ENCODE data around the gene PTMS. TPM values are rescaled to one million over a fixed set of nuclear protein-coding genes. Genes with fewer than 3 reads are reported as not detected.
A peak's percentile ranks its signal among the peaks of the same experiment; 100 is the strongest.

The PTMS gene
- 100 to 1,000 TPM in 2 of 4 donors, 10 to 100 TPM in 2; 34.0 to 204 (median 122) TPM for polyA plus RNA-seq
- long read RNA-seq, donor 1, transcript PTMS-207 (5 exons, 1,150 nt), result major isoform, 76 of 164 reads
- long read RNA-seq, donor 1, partial matches to known transcripts, result 79 of 164 reads
- long read RNA-seq, donor 1, other reads (novel, unspliced or antisense), result 5 of 164 reads
- long read RNA-seq, donor 2, transcript PTMS-207 (5 exons, 1,150 nt), result major isoform, 14 of 14 reads
- long read RNA-seq, donor 2, partial matches to known transcripts, result 0 of 14 reads
- long read RNA-seq, donor 2, other reads (novel, unspliced or antisense), result 0 of 14 reads
- long read RNA-seq, donor 3, transcript PTMS-207 (5 exons, 1,150 nt), result major isoform, 49 of 101 reads
- long read RNA-seq, donor 3, partial matches to known transcripts, result 48 of 101 reads
- long read RNA-seq, donor 3, other reads (novel, unspliced or antisense), result 0 of 101 reads
- long read RNA-seq, donor 4, partial matches to known transcripts, result 0 of 4 reads
- long read RNA-seq, donor 4, other reads (novel, unspliced or antisense), result 0 of 4 reads
- long read RNA-seq, donor 5, transcript PTMS-207 (5 exons, 1,150 nt), result major isoform, 18 of 26 reads
- long read RNA-seq, donor 5, partial matches to known transcripts, result 7 of 26 reads
- long read RNA-seq, donor 5, other reads (novel, unspliced or antisense), result 0 of 26 reads
- long read RNA-seq, donor 6, transcript PTMS-207 (5 exons, 1,150 nt), result major isoform, 29 of 117 reads
- long read RNA-seq, donor 6, partial matches to known transcripts, result 88 of 117 reads
- long read RNA-seq, donor 6, other reads (novel, unspliced or antisense), result 0 of 117 reads
- long read RNA-seq, donor 7, result 0 reads
- long read RNA-seq, donor 8, transcript PTMS-207 (5 exons, 1,150 nt), result major isoform, 10 of 26 reads
- long read RNA-seq, donor 8, partial matches to known transcripts, result 16 of 26 reads
- long read RNA-seq, donor 8, other reads (novel, unspliced or antisense), result 0 of 26 reads
- long read RNA-seq, donor 9, transcript PTMS-207 (5 exons, 1,150 nt), result major isoform, 7 of 19 reads
- long read RNA-seq, donor 9, partial matches to known transcripts, result 11 of 19 reads
- long read RNA-seq, donor 9, other reads (novel, unspliced or antisense), result 0 of 19 reads
- long read RNA-seq, donor 10, transcript PTMS-207 (5 exons, 1,150 nt), result major isoform, 97 of 235 reads
- long read RNA-seq, donor 10, partial matches to known transcripts, result 125 of 235 reads
- long read RNA-seq, donor 10, other reads (novel, unspliced or antisense), result 12 of 235 reads

GRCh38 chr12:6765634-6766581 is at the start of gene PTMS:
Gene PTMS, plus strand, starts transcription at chr12:6766363. Its CDS starts 343 bp downstream, at chr12:6766706.
- DNase-seq (peak; percentile 39 to 81), FAIRE-seq (no peak)
- WGBS, 3 donors, result 2% methylated on average over 37 to 63 of the region's 63 CpGs
- H3K4me3 ChIP-seq (ENCODE audit: low read depth in 1 of 3, low read length in 3 of 3), result peak within 1 kb of the TSS; percentile 78 to 92 (median 82)
- H3K9me3 ChIP-seq (ENCODE audit: control insufficient read depth in 2 of 2, insufficient read depth in 1 of 2, low read depth in 1 of 2, low read length in 1 of 2), result no peaks in the 10 kb centered on the region
- H3K27ac ChIP-seq (ENCODE audit: low read depth in 1 of 3, low read length in 2 of 3), result peak within 1 kb of the TSS; percentile 68 to 93 (median 71)
- peaks cover 7 to 48% (median 15%) of the 10 kb centered on the region in 3 donors for H3K4me1 ChIP-seq (ENCODE audit: control insufficient read depth in 3 of 3, insufficient read depth in 2 of 3, low read depth in 1 of 3, low read length in 2 of 3)
- H3K36me3 ChIP-seq (ENCODE audit: control insufficient read depth in 3 of 3, insufficient read depth in 2 of 3, low read depth in 1 of 3, low read length in 3 of 3), result peaks cover 0 to 26% (median 2%) of the 10 kb centered on the region in 3 donors
- no peaks in the 10 kb centered on the region for H3K27me3 ChIP-seq (ENCODE audit: control insufficient read depth in 3 of 3, insufficient read depth in 3 of 3, low read length in 3 of 3)

- no peak overlapping the region for H3K4me3 ChIP-seq (ENCODE audit: low read depth in 1 of 3, low read length in 3 of 3)
- no peak for DNase-seq
- H3K27ac ChIP-seq (ENCODE audit: low read depth in 1 of 3, low read length in 2 of 3), result no peak overlapping the region
- H3K27me3 ChIP-seq (ENCODE audit: control insufficient read depth in 3 of 3, insufficient read depth in 3 of 3, low read length in 3 of 3), result no peaks in the 10 kb centered on the region
- no peaks in the 10 kb centered on the region for H3K9me3 ChIP-seq (ENCODE audit: control insufficient read depth in 2 of 2, insufficient read depth in 1 of 2, low read depth in 1 of 2, low read length in 1 of 2)
- no peak for FAIRE-seq
- no peaks in the 10 kb centered on the region for H3K36me3 ChIP-seq (ENCODE audit: control insufficient read depth in 3 of 3, insufficient read depth in 2 of 3, low read depth in 1 of 3, low read length in 3 of 3)
- 67 to 86% (median 79%) methylated on average over 7 to 8 of the region's 10 CpGs for WGBS, 3 donors
- H3K4me1 ChIP-seq (ENCODE audit: control insufficient read depth in 3 of 3, insufficient read depth in 2 of 3, low read depth in 1 of 3, low read length in 2 of 3), result no peaks in the 10 kb centered on the region
Measured at GRCh38 chr12:6716874-6717437, 49.2 kb upstream of the PTMS start.

- Histone ChIP-seq H3K27ac (ENCODE audit: low read depth in 1 of 3, low read length in 2 of 3) (no peak overlapping the region), H3K4me3 (ENCODE audit: low read depth in 1 of 3, low read length in 3 of 3) (no peak overlapping the region), H3K36me3 (ENCODE audit: control insufficient read depth in 3 of 3, insufficient read depth in 2 of 3, low read depth in 1 of 3, low read length in 3 of 3) (peaks cover 0 to 3% (median 0%) of the 10 kb centered on the region in 3 donors), H3K4me1 (ENCODE audit: control insufficient read depth in 3 of 3, insufficient read depth in 2 of 3, low read depth in 1 of 3, low read length in 2 of 3) (peaks cover 0 to 7% (median 5%) of the 10 kb centered on the region in 3 donors), H3K27me3 (ENCODE audit: control insufficient read depth in 3 of 3, insufficient read depth in 3 of 3, low read length in 3 of 3) (no peaks in the 10 kb centered on the region), H3K9me3 (ENCODE audit: control insufficient read depth in 2 of 2, insufficient read depth in 1 of 2, low read depth in 1 of 2, low read length in 1 of 2) (no peaks in the 10 kb centered on the region)
- DNase-seq (no peak), FAIRE-seq (no peak)
- 66 to 76% (median 75%) methylated on average over 3 of the region's 3 CpGs for WGBS, 3 donors
Measured at GRCh38 chr12:6722863-6723262, 43.3 kb upstream of the PTMS start.

- Histone ChIP-seq H3K27me3 (ENCODE audit: control insufficient read depth in 3 of 3, insufficient read depth in 3 of 3, low read length in 3 of 3) (no peaks in the 10 kb centered on the region), H3K27ac (ENCODE audit: low read depth in 1 of 3, low read length in 2 of 3) (peak within 1 kb of the TSS; percentile 85 to 94 (median 89)), H3K4me1 (ENCODE audit: control insufficient read depth in 3 of 3, insufficient read depth in 2 of 3, low read depth in 1 of 3, low read length in 2 of 3) (peaks cover 0 to 7% (median 5%) of the 10 kb centered on the region in 3 donors), H3K36me3 (ENCODE audit: control insufficient read depth in 3 of 3, insufficient read depth in 2 of 3, low read depth in 1 of 3, low read length in 3 of 3) (peaks cover 0 to 11% (median under 1%) of the 10 kb centered on the region in 3 donors), H3K4me3 (ENCODE audit: low read depth in 1 of 3, low read length in 3 of 3) (peak within 1 kb of the TSS; percentile 35 to 77 (median 67)), H3K9me3 (ENCODE audit: control insufficient read depth in 2 of 2, insufficient read depth in 1 of 2, low read depth in 1 of 2, low read length in 1 of 2) (no peaks in the 10 kb centered on the region)
- peak; percentile 84 for FAIRE-seq
- WGBS, 3 donors, result 0 to 1% (median 0%) methylated on average over 48 to 49 of the region's 49 CpGs
- peak; percentile 99 for DNase-seq
Measured at GRCh38 chr12:6723607-6724408, 42.4 kb upstream of the PTMS start, which contains the start of gene COPS7A. Gene COPS7A, plus strand, starts transcription at chr12:6724046. Its CDS starts 611 bp downstream, at chr12:6724657.

- FAIRE-seq (no peak), DNase-seq (no peak)
- Histone ChIP-seq H3K27me3 (ENCODE audit: control insufficient read depth in 3 of 3, insufficient read depth in 3 of 3, low read length in 3 of 3) (no peaks in the 10 kb centered on the region), H3K36me3 (ENCODE audit: control insufficient read depth in 3 of 3, insufficient read depth in 2 of 3, low read depth in 1 of 3, low read length in 3 of 3) (peaks cover 1 to 16% (median 5%) of the 10 kb centered on the region in 3 donors), H3K4me3 (ENCODE audit: low read depth in 1 of 3, low read length in 3 of 3) (peak overlapping the region; percentile 35 to 77 (median 67)), H3K4me1 (ENCODE audit: control insufficient read depth in 3 of 3, insufficient read depth in 2 of 3, low read depth in 1 of 3, low read length in 2 of 3) (peaks cover 0 to 7% (median 5%) of the 10 kb centered on the region in 3 donors), H3K27ac (ENCODE audit: low read depth in 1 of 3, low read length in 2 of 3) (peak overlapping the region; percentile 85 to 94 (median 89)), H3K9me3 (ENCODE audit: control insufficient read depth in 2 of 2, insufficient read depth in 1 of 2, low read depth in 1 of 2, low read length in 1 of 2) (no peaks in the 10 kb centered on the region)
- 12 to 30% (median 16%) methylated on average over 10 of the region's 10 CpGs for WGBS, 3 donors
Measured at GRCh38 chr12:6724409-6724797, 41.8 kb upstream of the PTMS start.

GRCh38 chr12:6725350-6725749 is 40.8 kb upstream of the PTMS start:
- DNase-seq (no peak), FAIRE-seq (no peak)
- 90 to 94% (median 94%) methylated on average over 7 of the region's 7 CpGs for WGBS, 3 donors
- no peaks in the 10 kb centered on the region for H3K9me3 ChIP-seq (ENCODE audit: control insufficient read depth in 2 of 2, insufficient read depth in 1 of 2, low read depth in 1 of 2, low read length in 1 of 2)
- H3K36me3 ChIP-seq (ENCODE audit: control insufficient read depth in 3 of 3, insufficient read depth in 2 of 3, low read depth in 1 of 3, low read length in 3 of 3), result peaks cover 5 to 25% (median 8%) of the 10 kb centered on the region in 3 donors
- peaks cover 0 to 7% (median 5%) of the 10 kb centered on the region in 3 donors for H3K4me1 ChIP-seq (ENCODE audit: control insufficient read depth in 3 of 3, insufficient read depth in 2 of 3, low read depth in 1 of 3, low read length in 2 of 3)
- no peak overlapping the region for H3K4me3 ChIP-seq (ENCODE audit: low read depth in 1 of 3, low read length in 3 of 3)
- no peak overlapping the region for H3K27ac ChIP-seq (ENCODE audit: low read depth in 1 of 3, low read length in 2 of 3)
- no peaks in the 10 kb centered on the region for H3K27me3 ChIP-seq (ENCODE audit: control insufficient read depth in 3 of 3, insufficient read depth in 3 of 3, low read length in 3 of 3)

Measured in small intestine (tissue), 16 donors.